Upper lobe of right lung (tissue), 1 donor: ENCODE data around the gene ICAM4. TPM values are rescaled to one million over a fixed set of nuclear protein-coding genes. Genes with fewer than 3 reads are reported as not detected.

Experiments
- ATAC-seq: fragments of 200-7000 bp; cut with Tn5 transposase; one replicate; pipeline ENCODE4 v1.9.1; 2020; ENCODE audit warnings: mild to moderate bottlenecking, moderate library complexity
- DNase-seq: peaks from one replicate; pipeline ENCODE4 v3.0.0-alpha.2; 2020
- H3K27ac ChIP-seq: fragments of 200-600 bp; one replicate; pipeline ENCODE4 v1.8.0; 2022
- H3K27me3 ChIP-seq: fragments of 200-600 bp; one replicate; pipeline ENCODE4 v1.8.0; 2022; ENCODE audit warnings: mild to moderate bottlenecking
- H3K36me3 ChIP-seq: fragments of 200-600 bp; one replicate; pipeline ENCODE4 v1.8.0; 2022
- H3K4me1 ChIP-seq: fragments of 200-600 bp; one replicate; pipeline ENCODE4 v1.8.0; 2022
- H3K4me3 ChIP-seq: fragments of 200-600 bp; one replicate; pipeline ENCODE4 v1.8.0; 2022; ENCODE audit warnings: mild to moderate bottlenecking
- H3K9me3 ChIP-seq: fragments of 200-600 bp; one replicate; pipeline ENCODE4 v1.8.0; 2022
- intact Hi-C: fragments of 100-400 bp; cut with DNase I; formaldehyde crosslinking; loops from one replicate; pipeline ENCODE4 v1.11.0; 2022
- total RNA-seq: library from RNA; stranded (reverse); fragmentation: NEBNext Ultra II Directional; extraction: Animal tissue kit (Norgen Biotek cat#: 25700); gene quantifications from one replicate; pipeline ENCODE4 v1.2.1, GENCODE V29; 2021
- TF ChIP-seq, protein P1 (sequence below): fragments of 200-600 bp; IDR thresholded peaks from one replicate; pipeline ENCODE4 v1.8.0; 2022; ENCODE audit warnings: antibody characterized with exemption
- donor health status: DM: no; HTN: yes; CAD: no; lungs with severe emphysema.

ICAM4 gene
- total RNA-seq, 1 donor from 2014 or later, result 11.1 TPM

DNA sequence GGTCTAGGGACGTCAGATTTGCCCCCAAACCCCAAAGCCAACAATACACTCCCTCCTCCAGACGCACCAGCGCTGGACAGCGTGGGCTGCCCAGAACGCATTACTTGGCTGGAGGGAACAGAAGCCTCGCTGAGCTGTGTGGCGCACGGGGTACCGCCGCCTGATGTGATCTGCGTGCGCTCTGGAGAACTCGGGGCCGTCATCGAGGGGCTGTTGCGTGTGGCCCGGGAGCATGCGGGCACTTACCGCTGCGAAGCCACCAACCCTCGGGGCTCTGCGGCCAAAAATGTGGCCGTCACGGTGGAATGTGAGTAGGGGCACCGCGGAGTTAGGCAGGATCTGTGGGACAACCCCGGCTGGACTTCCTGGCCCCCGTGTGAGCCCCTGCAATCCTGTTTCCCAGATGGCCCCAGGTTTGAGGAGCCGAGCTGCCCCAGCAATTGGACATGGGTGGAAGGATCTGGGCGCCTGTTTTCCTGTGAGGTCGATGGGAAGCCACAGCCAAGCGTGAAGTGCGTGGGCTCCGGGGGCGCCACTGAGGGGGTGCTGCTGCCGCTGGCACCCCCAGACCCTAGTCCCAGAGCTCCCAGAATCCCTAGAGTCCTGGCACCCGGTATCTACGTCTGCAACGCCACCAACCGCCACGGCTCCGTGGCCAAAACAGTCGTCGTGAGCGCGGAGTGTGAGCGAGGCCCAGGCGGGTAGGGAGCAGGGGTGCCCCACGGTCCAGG, 7.0 kb downstream of the ICAM4 start:
- H3K9me3 ChIP-seq, result no peaks in the 10 kb centered on the region
- ATAC-seq, result no peak
- H3K27ac ChIP-seq, result no peak overlapping the region
- H3K4me1 ChIP-seq, result peaks cover 50% of the 10 kb centered on the region
- H3K27me3 ChIP-seq, result peaks cover 38% of the 10 kb centered on the region
- no peak for DNase-seq
- TF ChIP-seq, protein P1, sequence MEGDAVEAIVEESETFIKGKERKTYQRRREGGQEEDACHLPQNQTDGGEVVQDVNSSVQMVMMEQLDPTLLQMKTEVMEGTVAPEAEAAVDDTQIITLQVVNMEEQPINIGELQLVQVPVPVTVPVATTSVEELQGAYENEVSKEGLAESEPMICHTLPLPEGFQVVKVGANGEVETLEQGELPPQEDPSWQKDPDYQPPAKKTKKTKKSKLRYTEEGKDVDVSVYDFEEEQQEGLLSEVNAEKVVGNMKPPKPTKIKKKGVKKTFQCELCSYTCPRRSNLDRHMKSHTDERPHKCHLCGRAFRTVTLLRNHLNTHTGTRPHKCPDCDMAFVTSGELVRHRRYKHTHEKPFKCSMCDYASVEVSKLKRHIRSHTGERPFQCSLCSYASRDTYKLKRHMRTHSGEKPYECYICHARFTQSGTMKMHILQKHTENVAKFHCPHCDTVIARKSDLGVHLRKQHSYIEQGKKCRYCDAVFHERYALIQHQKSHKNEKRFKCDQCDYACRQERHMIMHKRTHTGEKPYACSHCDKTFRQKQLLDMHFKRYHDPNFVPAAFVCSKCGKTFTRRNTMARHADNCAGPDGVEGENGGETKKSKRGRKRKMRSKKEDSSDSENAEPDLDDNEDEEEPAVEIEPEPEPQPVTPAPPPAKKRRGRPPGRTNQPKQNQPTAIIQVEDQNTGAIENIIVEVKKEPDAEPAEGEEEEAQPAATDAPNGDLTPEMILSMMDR, result no peak
- no peaks in the 10 kb centered on the region for H3K36me3 ChIP-seq
- H3K4me3 ChIP-seq, result no peak overlapping the region
- intact Hi-C loops, result no loop called here

DNA sequence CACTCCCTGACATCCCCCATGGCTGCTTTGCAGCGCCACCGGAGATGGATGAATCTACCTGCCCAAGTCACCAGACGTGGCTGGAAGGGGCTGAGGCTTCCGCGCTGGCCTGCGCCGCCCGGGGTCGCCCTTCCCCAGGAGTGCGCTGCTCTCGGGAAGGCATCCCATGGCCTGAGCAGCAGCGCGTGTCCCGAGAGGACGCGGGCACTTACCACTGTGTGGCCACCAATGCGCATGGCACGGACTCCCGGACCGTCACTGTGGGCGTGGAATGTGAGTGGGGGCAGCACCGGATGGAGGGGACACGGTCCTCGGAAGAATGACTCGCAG, 7.6 kb downstream of the ICAM4 start:
- DNase-seq (no peak), ATAC-seq (no peak)
- intact Hi-C loops, result no loop called here
- TF ChIP-seq, protein P1, result no peak
- H3K36me3 ChIP-seq, result no peaks in the 10 kb centered on the region
- peaks cover 36% of the 10 kb centered on the region for H3K27me3 ChIP-seq
- no peak overlapping the region for H3K27ac ChIP-seq
- H3K4me3 ChIP-seq, result no peak overlapping the region
- no peaks in the 10 kb centered on the region for H3K9me3 ChIP-seq
- peaks cover 45% of the 10 kb centered on the region for H3K4me1 ChIP-seq

DNA sequence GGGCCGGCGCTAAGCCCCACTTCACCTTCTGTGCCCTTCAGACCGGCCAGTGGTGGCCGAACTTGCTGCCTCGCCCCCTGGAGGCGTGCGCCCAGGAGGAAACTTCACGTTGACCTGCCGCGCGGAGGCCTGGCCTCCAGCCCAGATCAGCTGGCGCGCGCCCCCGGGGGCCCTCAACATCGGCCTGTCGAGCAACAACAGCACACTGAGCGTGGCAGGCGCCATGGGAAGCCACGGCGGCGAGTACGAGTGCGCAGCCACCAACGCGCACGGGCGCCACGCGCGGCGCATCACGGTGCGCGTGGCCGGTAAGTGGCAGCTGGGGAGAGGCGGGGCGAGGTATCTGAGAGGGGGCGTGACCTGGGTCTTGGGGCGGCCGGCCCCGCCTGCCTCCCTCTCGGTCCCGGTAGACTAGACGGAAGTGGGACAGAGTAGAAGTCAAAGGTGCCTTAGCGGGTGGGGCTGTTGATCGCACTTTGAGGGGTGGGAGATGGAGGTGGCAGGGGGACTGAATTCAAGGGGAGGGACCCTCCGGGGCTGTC, 8.6 kb downstream of the ICAM4 start:
- H3K4me1 ChIP-seq, result peaks cover 35% of the 10 kb centered on the region
- H3K4me3 ChIP-seq, result peak overlapping the region; percentile 37
- intact Hi-C loops, result no loop called here
- peak; percentile 89 for DNase-seq
- peak; percentile 64 for ATAC-seq
- no peaks in the 10 kb centered on the region for H3K36me3 ChIP-seq
- no peak overlapping the region for H3K27ac ChIP-seq
- H3K9me3 ChIP-seq, result no peaks in the 10 kb centered on the region
- TF ChIP-seq, protein P1, result peak; percentile 23
- H3K27me3 ChIP-seq, result peaks cover 34% of the 10 kb centered on the region

DNA sequence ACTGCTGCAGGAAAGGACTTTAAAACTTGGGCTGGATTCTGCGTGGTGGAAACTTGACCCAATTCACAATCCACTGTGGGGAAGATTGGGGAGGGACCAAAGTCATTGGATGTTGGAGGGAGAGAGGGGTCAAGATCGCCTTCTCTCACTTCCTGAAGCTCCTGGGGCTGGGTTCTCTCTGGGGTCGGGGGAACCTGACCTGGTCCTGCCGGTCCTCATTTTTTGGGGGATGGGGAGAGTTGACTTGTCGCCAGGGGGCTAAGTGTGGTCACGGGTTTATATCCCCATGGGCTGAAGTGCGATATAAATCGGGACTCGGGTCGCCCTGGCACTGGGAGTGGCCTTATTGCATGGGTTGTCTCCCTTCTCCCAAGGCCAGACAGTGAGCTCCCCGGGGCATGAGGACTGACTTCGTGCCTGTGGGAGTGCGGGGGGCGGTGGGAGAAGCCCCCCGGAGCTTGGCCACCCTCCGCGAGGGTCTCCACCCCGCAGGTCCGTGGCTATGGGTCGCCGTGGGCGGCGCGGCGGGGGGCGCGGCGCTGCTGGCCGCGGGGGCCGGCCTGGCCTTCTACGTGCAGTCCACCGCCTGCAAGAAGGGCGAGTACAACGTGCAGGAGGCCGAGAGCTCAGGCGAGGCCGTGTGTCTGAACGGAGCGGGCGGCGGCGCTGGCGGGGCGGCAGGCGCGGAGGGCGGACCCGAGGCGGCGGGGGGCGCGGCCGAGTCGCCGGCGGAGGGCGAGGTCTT, 9.3 kb downstream of the ICAM4 start:
- ATAC-seq (no peak), DNase-seq (no peak)
- no peaks in the 10 kb centered on the region for H3K36me3 ChIP-seq
- H3K4me3 ChIP-seq, result peak overlapping the region; percentile 37
- TF ChIP-seq, protein P1, result no peak
- H3K4me1 ChIP-seq, result peaks cover 28% of the 10 kb centered on the region
- no peaks in the 10 kb centered on the region for H3K9me3 ChIP-seq
- no peak overlapping the region for H3K27ac ChIP-seq
- intact Hi-C loops, result no loop called here
- peaks cover 29% of the 10 kb centered on the region for H3K27me3 ChIP-seq

DNA sequence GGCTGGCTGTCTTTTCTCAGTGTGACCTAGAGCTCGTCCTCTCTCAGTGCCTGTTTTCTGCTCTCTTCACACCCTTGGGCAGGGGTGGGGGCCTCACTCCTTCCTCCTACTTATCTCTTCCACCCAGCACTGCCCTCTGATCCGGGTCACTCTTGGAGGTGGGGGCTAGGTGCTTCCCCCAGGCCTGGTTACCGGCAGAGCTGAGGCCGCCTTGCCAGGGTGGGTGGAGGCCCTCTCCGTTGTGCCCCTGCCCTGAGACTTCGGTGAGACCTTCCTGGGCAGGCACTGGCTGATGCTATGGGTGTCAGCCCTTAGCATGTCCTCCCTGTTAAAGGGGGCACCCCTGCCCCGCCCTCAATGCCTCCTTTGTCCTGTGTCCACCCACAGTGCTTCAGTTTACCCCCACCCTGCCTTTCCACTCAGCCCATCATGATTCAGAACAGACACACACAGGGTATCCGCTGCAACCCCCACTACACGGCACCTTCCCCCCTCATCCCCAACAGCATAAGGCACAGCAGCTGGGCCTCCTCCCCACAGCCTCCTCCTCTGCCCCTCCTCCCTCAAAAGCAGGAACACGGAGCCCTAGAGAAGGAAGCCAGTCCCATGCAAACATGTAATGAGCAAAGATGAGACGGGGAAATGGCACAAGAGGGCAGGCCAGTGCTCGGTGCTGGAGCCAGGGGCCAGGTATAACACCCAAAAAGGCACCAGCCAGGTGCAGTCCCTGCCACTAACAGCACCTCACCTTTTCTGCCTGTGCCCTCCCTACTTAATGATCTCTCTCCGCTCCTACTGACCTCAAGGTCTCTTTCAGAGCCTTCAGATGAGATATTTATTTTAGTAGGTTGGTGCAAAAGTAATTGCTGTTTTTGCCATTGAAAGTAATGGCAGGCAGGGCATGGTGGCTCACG, 13.0 kb downstream of the ICAM4 start:
- no peak overlapping the region for H3K4me3 ChIP-seq
- no peaks in the 10 kb centered on the region for H3K36me3 ChIP-seq
- TF ChIP-seq, protein P1, result no peak
- H3K27ac ChIP-seq, result no peak overlapping the region
- H3K9me3 ChIP-seq, result no peaks in the 10 kb centered on the region
- peak; percentile 51 for ATAC-seq
- DNase-seq, result no peak
- peaks cover 11% of the 10 kb centered on the region for H3K4me1 ChIP-seq
- peaks cover 5% of the 10 kb centered on the region for H3K27me3 ChIP-seq
- intact Hi-C loops, result no loop called here
